Coronary artery (tissue), 2 donors: ENCODE measurements around the gene KCNMB2.

Experiments used
- DNase-seq: peaks from one replicate; pipeline ENCODE4 v3.0.0-alpha.2; 2017; ENCODE audit warnings: low spot score
- H3K27ac ChIP-seq, 2 donors: fragments of 200-600 bp; sonication (generic); one replicate each; pipeline ENCODE4 v1.5.1; 2016 to 2019
- H3K4me3 ChIP-seq: fragments of 200-600 bp; sonication (generic); 2 replicates; pipeline ENCODE4 v1.5.1; 2016; ENCODE audit warnings: mild to moderate bottlenecking, moderate library complexity
- CTCF ChIP-seq: fragments of 200-600 bp; sonication (generic); IDR thresholded peaks from one replicate; pipeline ENCODE4 v1.5.1; 2019; ENCODE audit warnings: antibody characterized with exemption

The KCNMB2 gene

DNA sequence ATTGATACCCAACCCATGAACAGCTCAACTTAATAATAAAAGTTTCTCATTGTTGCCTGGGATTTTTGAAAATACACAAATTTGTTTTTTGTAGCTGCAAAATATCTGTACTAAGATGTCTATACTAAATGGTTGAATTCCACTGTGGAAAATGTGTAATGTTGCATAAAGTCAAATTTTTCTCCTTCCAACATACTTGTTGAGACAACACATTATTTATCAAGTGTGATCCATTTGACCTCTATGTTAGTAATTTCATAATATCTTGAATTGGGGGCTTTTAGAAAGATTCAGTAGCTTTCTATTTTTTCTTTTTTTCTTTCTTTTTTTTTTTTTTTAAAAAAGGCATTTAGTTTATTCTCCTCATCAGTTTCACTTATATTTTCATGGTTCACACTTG lies 88.0 kb downstream of the KCNMB2 start:
- no peak for TF ChIP-seq CTCF
- DNase-seq = no peak
- H3K27ac ChIP-seq = no peak overlapping the region
- no peak overlapping the region for H3K4me3 ChIP-seq

GRCh38 chr3:178625053-178625600 lies 88.9 kb downstream of the KCNMB2 start:
- TF ChIP-seq CTCF = no peak
- H3K4me3 ChIP-seq = no peak overlapping the region
- no peak for DNase-seq

GRCh38 chr3:178628037-178628436 lies 91.8 kb downstream of the KCNMB2 start:
- no peak for TF ChIP-seq CTCF
- no peak for DNase-seq
- Histone ChIP-seq H3K4me3 (no peak overlapping the region), H3K27ac (no peak overlapping the region)

More at GRCh38 chr3:178625053-178625600, 88.9 kb downstream of the KCNMB2 start:
- H3K27ac ChIP-seq = no peak overlapping the region

DNA sequence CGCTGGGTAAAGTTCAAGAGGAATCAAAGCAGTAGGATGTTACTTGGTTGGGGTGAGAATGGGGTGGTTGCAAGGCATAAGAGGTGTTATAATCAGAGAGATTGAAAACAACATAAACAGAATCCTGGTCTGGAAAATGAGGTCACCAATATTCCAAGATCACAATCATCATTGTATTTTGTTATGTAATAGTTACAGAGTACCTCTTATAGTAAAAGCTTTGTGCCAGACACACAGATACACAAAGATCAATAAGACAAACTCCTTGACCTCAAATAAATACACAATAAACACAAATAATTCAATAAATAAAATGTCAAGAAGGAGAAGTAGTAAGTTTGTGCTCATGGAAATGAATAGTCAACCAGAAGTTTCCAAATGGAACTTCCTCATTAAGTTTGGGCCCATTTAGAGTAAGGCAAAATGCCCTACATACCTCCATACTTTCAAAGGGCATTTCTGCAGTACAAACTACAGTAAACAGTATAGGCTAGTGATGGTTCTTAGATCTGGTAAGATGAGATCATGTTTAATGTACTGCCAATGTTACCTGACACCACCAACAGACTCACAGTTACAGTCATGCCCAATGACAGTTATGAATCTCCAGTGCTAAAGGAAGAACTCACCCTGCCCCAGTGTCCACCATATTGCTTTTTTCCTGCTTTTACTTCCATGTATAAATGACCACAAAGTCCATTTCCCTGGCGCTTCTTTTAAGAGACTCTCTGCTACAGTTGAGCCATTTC lies 93.4 kb downstream of the KCNMB2 start:
- no peak for TF ChIP-seq CTCF
- Histone ChIP-seq H3K27ac (no peak overlapping the region), H3K4me3 (no peak overlapping the region)
- no peak for DNase-seq

GRCh38 chr3:178631950-178632349 lies 95.7 kb downstream of the KCNMB2 start:
- no peak for TF ChIP-seq CTCF
- H3K4me3 ChIP-seq = no peak overlapping the region
- DNase-seq = no peak
- H3K27ac ChIP-seq = no peak overlapping the region

DNA sequence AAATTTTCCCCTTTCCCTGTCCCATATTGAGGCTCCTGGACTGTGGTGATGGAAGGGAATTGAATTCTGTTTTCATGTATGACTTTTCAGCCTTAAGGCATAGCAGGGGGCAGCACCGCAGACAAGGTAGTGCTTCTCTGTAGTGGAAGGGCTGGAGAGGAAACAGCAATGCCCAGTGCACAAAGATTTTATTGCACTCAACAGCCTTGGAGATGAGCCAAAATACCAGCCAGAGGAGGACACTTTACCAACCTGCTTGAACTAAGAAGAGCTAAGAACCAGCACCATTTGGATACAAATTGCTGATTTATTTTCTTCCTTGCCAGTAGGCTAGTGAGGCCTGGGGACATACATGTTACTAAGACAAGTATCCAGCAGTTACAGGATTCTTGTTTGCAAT lies 98.7 kb downstream of the KCNMB2 start:
- Histone ChIP-seq H3K4me3 (no peak overlapping the region), H3K27ac (no peak overlapping the region)
- no peak for TF ChIP-seq CTCF
- DNase-seq = no peak

DNA sequence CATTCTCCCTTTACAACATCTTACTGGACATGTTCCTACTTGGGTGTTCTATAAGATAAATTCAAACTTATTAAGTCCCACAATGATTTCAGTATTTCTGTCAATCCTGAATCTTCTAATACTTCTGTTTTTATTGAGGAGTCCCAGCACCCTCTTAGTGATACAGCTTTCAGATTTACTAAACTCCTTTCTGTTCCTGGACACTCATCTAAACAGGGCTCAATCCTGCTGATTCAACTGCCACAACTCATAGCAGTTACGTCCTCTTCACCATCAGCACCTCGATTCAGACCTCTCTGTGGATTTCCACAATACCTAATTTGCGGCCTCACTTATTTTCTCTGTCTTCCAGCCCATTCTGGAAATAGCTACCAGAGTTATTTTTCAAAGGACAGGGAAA lies 101.6 kb downstream of the KCNMB2 start:
- no peak for TF ChIP-seq CTCF

More for the DNA sequence above, 101.6 kb downstream of the KCNMB2 start:
- H3K4me3 ChIP-seq = no peak overlapping the region
- DNase-seq = no peak
- no peak overlapping the region for H3K27ac ChIP-seq
